22Rv1 (cell line): ENCODE measurements around the gene LONRF2.

Experiments
- ZFX ChIP-seq: fragments of 450-650 bp; IDR thresholded peaks from 2 replicates; pipeline ENCODE4 v1.6.1; 2017; ENCODE audit warnings: antibody characterized with exemption, borderline replicate concordance
- TF ChIP-seq, protein P1 (sequence below): fragments of 450-650 bp; IDR thresholded peaks from 2 replicates; pipeline ENCODE4 v1.5.1; 2017; ENCODE audit warnings: mild to moderate bottlenecking

DNA sequence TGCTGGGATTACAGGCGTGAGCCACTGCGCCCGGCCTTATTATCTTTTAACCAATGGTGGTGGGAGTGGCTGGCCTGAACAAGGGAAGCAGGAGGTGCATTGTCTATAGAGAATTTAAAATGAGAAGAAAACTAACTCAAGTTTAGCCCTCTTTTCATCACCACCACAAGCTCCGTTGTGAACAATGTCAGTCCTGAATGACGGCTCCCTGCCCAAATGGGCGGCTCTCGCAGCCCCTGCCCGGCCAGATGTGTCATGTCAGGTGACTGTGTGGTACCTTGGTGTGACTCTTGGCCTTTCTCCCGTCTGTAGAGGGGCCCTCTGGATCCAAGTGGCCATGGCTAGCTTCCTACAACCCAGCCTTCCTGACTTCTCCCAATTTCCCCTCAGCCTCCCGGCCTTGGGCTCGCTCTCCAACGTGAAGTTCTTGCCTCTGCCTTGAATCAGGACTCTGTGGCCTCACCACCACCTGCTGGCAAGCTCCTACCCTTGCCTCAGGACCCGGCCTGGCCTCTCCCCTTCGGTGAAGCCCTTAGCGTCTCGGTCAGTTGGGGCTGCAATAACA lies 67.6 kb downstream of the LONRF2 start:
- TF ChIP-seq, protein P1, sequence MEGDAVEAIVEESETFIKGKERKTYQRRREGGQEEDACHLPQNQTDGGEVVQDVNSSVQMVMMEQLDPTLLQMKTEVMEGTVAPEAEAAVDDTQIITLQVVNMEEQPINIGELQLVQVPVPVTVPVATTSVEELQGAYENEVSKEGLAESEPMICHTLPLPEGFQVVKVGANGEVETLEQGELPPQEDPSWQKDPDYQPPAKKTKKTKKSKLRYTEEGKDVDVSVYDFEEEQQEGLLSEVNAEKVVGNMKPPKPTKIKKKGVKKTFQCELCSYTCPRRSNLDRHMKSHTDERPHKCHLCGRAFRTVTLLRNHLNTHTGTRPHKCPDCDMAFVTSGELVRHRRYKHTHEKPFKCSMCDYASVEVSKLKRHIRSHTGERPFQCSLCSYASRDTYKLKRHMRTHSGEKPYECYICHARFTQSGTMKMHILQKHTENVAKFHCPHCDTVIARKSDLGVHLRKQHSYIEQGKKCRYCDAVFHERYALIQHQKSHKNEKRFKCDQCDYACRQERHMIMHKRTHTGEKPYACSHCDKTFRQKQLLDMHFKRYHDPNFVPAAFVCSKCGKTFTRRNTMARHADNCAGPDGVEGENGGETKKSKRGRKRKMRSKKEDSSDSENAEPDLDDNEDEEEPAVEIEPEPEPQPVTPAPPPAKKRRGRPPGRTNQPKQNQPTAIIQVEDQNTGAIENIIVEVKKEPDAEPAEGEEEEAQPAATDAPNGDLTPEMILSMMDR = no peak
- no peak for TF ChIP-seq ZFX
